Neural cell (in vitro differentiated cells): ENCODE measurements around the gene RAB1B. TPM values are rescaled to one million over a fixed set of nuclear protein-coding genes. Genes with fewer than 3 reads are reported as not detected.

ENCODE experiments used
- H2AFZ ChIP-seq: fragments of 200-600, 300-800 bp; sonication (generic), shearing (Covaris generic); 2 replicates; pipeline ENCODE4 v1.6.0; 2014; ENCODE audit warnings: low read depth, mild to moderate bottlenecking, antibody characterized with exemption, low read length, moderate library complexity
- H3F3A ChIP-seq: fragments of 200-600 bp; shearing (Covaris generic); 2 replicates; pipeline ENCODE4 v1.6.1; 2016; ENCODE audit warnings: mild to moderate bottlenecking, moderate library complexity, mixed read lengths, antibody characterized with exemption, low read length; ENCODE audit not compliant: insufficient read depth, poor library complexity, severe bottlenecking
- H3K27ac ChIP-seq: fragments of 200-600, 300-800 bp; sonication (generic), shearing (Covaris generic); 2 replicates; pipeline ENCODE4 v1.5.1; 2014; ENCODE audit warnings: mild to moderate bottlenecking, low read length, moderate library complexity
- H3K27me3 ChIP-seq: fragments of 300-800, 200-600 bp; sonication (generic), shearing (Covaris generic); 2 replicates; pipeline ENCODE4 v1.6.0; 2014; ENCODE audit warnings: mild to moderate bottlenecking, low read depth, low read length, moderate library complexity; ENCODE audit not compliant: insufficient read depth
- H3K36me3 ChIP-seq: fragments of 300-800, 200-600 bp; sonication (generic), shearing (Covaris generic); 2 replicates; pipeline ENCODE4 v1.5.1; 2014; ENCODE audit warnings: mild to moderate bottlenecking, antibody characterized with exemption, low read length, moderate library complexity; ENCODE audit not compliant: insufficient read depth
- H3K4me2 ChIP-seq: fragments of 300-800, 200-600 bp; sonication (generic), shearing (Covaris generic); 2 replicates; pipeline ENCODE4 v1.6.0; 2014; ENCODE audit warnings: mild to moderate bottlenecking, low read length
- H3K4me3 ChIP-seq: fragments of 300-800, 200-600 bp; sonication (generic), shearing (Covaris generic); 2 replicates; pipeline ENCODE4 v1.5.1; 2014; ENCODE audit warnings: mild to moderate bottlenecking, low read length, moderate library complexity
- H3K79me2 ChIP-seq: fragments of 200-600 bp; shearing (Covaris generic); replicated peaks from 2 replicates; pipeline ENCODE4 v1.6.0; 2014; ENCODE audit warnings: mild to moderate bottlenecking, low read length, moderate library complexity; ENCODE audit not compliant: insufficient read depth
- H3K9ac ChIP-seq: fragments of 300-800, 200-600 bp; sonication (generic), shearing (Covaris generic); 2 replicates; pipeline ENCODE4 v1.6.1; 2016; ENCODE audit warnings: mild to moderate bottlenecking, low read length, mixed read lengths
- H3K9me2 ChIP-seq: fragments of 200-600 bp; shearing (Covaris generic); 2 replicates; pipeline ENCODE4 v1.6.1; 2016; ENCODE audit warnings: mild to moderate bottlenecking, low read length, mixed read lengths; ENCODE audit not compliant: insufficient read depth
- H3K9me3 ChIP-seq: fragments of 200-600, 300-800 bp; sonication (generic), shearing (Covaris generic); 2 replicates; pipeline ENCODE4 v1.6.1; 2016; ENCODE audit warnings: mild to moderate bottlenecking, mixed run types, low read length, moderate library complexity, mixed read lengths
- H4K20me1 ChIP-seq: fragments of 200-600 bp; shearing (Covaris generic); 2 replicates; pipeline ENCODE4 v1.6.1; 2016; ENCODE audit warnings: mild to moderate bottlenecking, mixed run types; ENCODE audit not compliant: insufficient read depth
- EP300 ChIP-seq: fragments of 450-650 bp; conservative IDR thresholded peaks from 2 replicates; pipeline ENCODE4 v1.6.1; 2014; ENCODE audit warnings: antibody characterized with exemption, mild to moderate bottlenecking, moderate library complexity; ENCODE audit not compliant: poor library complexity, severe bottlenecking
- EZH2 ChIP-seq: fragments of 200-600, 300-800 bp; shearing (Covaris generic), sonication (generic); IDR thresholded peaks from 2 replicates; pipeline ENCODE4 v1.6.1; 2014; ENCODE audit warnings: antibody characterized with exemption, low read length, borderline replicate concordance, mild to moderate bottlenecking; ENCODE audit not compliant: insufficient read depth, poor library complexity, severe bottlenecking
- MXI1 ChIP-seq: fragments of 450-650 bp; conservative IDR thresholded peaks from 2 replicates; pipeline ENCODE4 v1.6.1; 2014; ENCODE audit warnings: antibody characterized with exemption, mild to moderate bottlenecking; ENCODE audit not compliant: poor library complexity, severe bottlenecking
- POLR2AphosphoS5 ChIP-seq: IDR thresholded peaks from 2 replicates; pipeline ENCODE4 v1.6.1; 2012
- RAD21 ChIP-seq: fragments of 450-650 bp; conservative IDR thresholded peaks from 2 replicates; pipeline ENCODE4 v1.6.1; 2014; ENCODE audit warnings: antibody characterized with exemption, mild to moderate bottlenecking, moderate library complexity
- SMC3 ChIP-seq: fragments of 450-650 bp; conservative IDR thresholded peaks from 2 replicates; pipeline ENCODE4 v1.6.1; 2014; ENCODE audit warnings: antibody characterized with exemption, mild to moderate bottlenecking, moderate library complexity; ENCODE audit not compliant: poor library complexity
- TAF1 ChIP-seq: IDR thresholded peaks from 2 replicates; pipeline ENCODE4 v1.6.1; 2012; ENCODE audit warnings: low read depth
- polyA plus RNA-seq: library from polyadenylated mRNA; depleted of rRNA; stranded (reverse); fragments of >200 nt; gene quantifications from 2 replicates; pipeline ENCODE4 v1.2.3, GENCODE V29; 2014
- TF ChIP-seq, protein P1 (sequence below): fragments of 450-650 bp; IDR thresholded peaks from 2 replicates; pipeline ENCODE4 v1.5.1; 2014; ENCODE audit warnings: antibody characterized with exemption, mild to moderate bottlenecking, moderate library complexity; ENCODE audit not compliant: poor library complexity, severe bottlenecking
- TF ChIP-seq, protein P2 (sequence below): IDR thresholded peaks from 2 replicates; pipeline ENCODE4 v1.6.1; 2012; ENCODE audit warnings: borderline replicate concordance

RAB1B gene
- polyA plus RNA-seq, 1 donor from 2014 or later = 27.2 TPM

DNA sequence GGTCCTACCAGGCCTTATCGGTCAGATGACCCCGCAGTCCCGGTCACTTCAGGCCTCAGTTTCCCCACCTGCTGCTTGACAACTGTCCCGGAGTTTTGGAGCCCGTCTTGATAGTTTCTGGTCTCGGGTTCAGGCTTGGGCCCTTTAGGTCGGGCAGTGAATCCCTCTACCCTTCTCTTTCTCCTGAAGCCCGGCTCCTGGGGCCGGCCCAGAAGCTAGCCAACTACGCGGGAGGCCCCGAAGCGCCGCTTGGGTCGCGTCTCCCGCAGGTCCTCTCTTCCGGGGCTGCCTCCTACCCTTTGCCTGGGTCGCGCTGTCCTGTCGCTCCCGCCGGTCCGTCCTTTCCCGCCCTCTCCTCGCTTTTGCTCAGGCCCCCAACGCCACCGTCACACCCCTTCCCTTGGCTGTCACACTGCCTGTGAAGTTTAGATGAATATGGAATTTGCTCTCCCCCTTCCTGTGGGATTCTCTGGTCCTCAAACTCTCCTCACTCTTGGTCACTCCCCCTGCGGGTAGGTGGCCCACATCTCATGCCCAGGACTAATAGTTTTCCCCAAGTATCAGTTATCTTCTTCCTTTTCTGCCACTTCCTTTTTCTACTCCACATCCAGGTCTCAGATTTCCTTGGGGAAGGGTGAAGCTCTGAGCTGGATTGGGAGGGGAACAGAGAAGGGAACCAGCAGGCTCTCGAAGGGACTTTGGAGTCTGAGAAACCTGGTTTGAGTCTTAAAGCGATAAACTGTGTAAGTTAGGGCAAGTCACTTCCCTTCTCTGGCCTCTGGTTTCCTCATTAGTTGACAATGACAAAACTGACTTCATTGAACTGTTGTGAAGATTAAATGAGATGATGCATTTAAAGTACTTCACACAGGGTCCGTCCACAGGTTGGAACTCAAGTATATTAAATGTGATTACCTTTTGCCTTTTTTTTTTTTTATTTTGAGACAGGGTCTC is 790 bp downstream of the RAB1B start:
- TF ChIP-seq, protein P1, sequence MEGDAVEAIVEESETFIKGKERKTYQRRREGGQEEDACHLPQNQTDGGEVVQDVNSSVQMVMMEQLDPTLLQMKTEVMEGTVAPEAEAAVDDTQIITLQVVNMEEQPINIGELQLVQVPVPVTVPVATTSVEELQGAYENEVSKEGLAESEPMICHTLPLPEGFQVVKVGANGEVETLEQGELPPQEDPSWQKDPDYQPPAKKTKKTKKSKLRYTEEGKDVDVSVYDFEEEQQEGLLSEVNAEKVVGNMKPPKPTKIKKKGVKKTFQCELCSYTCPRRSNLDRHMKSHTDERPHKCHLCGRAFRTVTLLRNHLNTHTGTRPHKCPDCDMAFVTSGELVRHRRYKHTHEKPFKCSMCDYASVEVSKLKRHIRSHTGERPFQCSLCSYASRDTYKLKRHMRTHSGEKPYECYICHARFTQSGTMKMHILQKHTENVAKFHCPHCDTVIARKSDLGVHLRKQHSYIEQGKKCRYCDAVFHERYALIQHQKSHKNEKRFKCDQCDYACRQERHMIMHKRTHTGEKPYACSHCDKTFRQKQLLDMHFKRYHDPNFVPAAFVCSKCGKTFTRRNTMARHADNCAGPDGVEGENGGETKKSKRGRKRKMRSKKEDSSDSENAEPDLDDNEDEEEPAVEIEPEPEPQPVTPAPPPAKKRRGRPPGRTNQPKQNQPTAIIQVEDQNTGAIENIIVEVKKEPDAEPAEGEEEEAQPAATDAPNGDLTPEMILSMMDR = peak; percentile 8
- TF ChIP-seq RAD21 (no peak), EP300 (no peak), POLR2AphosphoS5 (no peak), MXI1 (no peak), SMC3 (peak; percentile 8), TAF1 (no peak), EZH2 (no peak)
- TF ChIP-seq, protein P2, sequence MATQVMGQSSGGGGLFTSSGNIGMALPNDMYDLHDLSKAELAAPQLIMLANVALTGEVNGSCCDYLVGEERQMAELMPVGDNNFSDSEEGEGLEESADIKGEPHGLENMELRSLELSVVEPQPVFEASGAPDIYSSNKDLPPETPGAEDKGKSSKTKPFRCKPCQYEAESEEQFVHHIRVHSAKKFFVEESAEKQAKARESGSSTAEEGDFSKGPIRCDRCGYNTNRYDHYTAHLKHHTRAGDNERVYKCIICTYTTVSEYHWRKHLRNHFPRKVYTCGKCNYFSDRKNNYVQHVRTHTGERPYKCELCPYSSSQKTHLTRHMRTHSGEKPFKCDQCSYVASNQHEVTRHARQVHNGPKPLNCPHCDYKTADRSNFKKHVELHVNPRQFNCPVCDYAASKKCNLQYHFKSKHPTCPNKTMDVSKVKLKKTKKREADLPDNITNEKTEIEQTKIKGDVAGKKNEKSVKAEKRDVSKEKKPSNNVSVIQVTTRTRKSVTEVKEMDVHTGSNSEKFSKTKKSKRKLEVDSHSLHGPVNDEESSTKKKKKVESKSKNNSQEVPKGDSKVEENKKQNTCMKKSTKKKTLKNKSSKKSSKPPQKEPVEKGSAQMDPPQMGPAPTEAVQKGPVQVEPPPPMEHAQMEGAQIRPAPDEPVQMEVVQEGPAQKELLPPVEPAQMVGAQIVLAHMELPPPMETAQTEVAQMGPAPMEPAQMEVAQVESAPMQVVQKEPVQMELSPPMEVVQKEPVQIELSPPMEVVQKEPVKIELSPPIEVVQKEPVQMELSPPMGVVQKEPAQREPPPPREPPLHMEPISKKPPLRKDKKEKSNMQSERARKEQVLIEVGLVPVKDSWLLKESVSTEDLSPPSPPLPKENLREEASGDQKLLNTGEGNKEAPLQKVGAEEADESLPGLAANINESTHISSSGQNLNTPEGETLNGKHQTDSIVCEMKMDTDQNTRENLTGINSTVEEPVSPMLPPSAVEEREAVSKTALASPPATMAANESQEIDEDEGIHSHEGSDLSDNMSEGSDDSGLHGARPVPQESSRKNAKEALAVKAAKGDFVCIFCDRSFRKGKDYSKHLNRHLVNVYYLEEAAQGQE = no peak
- Histone ChIP-seq H3K36me3 (no peaks in the 10 kb centered on the region), H2AFZ (peak overlapping the region; percentile 60)

DNA sequence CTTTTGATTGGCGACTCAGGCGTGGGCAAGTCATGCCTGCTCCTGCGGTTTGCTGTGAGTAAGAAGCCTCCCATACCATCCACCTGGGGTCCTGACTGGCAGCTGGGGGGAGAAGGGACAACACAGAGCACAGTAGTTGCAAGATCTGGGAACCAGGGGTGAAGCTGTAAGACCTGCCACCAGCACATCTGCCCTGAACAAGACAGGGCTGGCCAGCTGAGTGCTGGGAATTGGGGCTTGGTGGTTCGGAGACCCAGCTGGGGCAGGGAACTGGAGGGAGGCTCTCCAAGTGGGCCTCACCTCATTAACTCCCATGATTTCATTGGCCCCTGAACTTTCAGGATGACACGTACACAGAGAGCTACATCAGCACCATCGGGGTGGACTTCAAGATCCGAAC is 3.4 kb downstream of the RAB1B start:
- TF ChIP-seq, protein P2 = no peak
- TF ChIP-seq RAD21 (no peak), EZH2 (no peak), TAF1 (no peak), MXI1 (no peak), SMC3 (no peak), POLR2AphosphoS5 (no peak), EP300 (no peak)
- TF ChIP-seq, protein P1 = no peak
- H3K4me2 ChIP-seq = no peak overlapping the region
- H3K9me3 ChIP-seq = no peaks in the 10 kb centered on the region
- H3K27ac ChIP-seq = no peak overlapping the region
- no peak overlapping the region for H3K9ac ChIP-seq
- H2AFZ ChIP-seq = no peak overlapping the region
- no peaks in the 10 kb centered on the region for H4K20me1 ChIP-seq
- no peaks in the 10 kb centered on the region for H3K36me3 ChIP-seq
- no peaks in the 10 kb centered on the region for H3F3A ChIP-seq
- no peaks in the 10 kb centered on the region for H3K27me3 ChIP-seq
- no peak overlapping the region for H3K4me3 ChIP-seq
- H3K79me2 ChIP-seq = peaks cover 20% of the 10 kb centered on the region
- H3K9me2 ChIP-seq = no peaks in the 10 kb centered on the region

More for the DNA sequence above, 790 bp downstream of the RAB1B start:
- peak overlapping the region; percentile 96 for H3K9ac ChIP-seq
- peaks cover 20% of the 10 kb centered on the region for H3K79me2 ChIP-seq
- no peaks in the 10 kb centered on the region for H3K27me3 ChIP-seq
- H3K4me2 ChIP-seq = peak overlapping the region; percentile 90
- no peaks in the 10 kb centered on the region for H3F3A ChIP-seq
- no peaks in the 10 kb centered on the region for H4K20me1 ChIP-seq
- peak overlapping the region; percentile 92 for H3K4me3 ChIP-seq
- peak overlapping the region; percentile 92 for H3K27ac ChIP-seq
- H3K9me2 ChIP-seq = no peaks in the 10 kb centered on the region
- no peaks in the 10 kb centered on the region for H3K9me3 ChIP-seq
